SH-SY5Y (cell line): ENCODE data around the gene COX15.

Source experiments
- GATA2 ChIP-seq: IDR thresholded peaks from 2 replicates; pipeline ENCODE4 v1.6.1; 2011; ENCODE audit warnings: mild to moderate bottlenecking, low read depth, low read length
- GATA3 ChIP-seq: IDR thresholded peaks from 2 replicates; pipeline ENCODE4 v1.6.1; 2011; ENCODE audit warnings: low read depth, mild to moderate bottlenecking, low read length, moderate library complexity

DNA sequence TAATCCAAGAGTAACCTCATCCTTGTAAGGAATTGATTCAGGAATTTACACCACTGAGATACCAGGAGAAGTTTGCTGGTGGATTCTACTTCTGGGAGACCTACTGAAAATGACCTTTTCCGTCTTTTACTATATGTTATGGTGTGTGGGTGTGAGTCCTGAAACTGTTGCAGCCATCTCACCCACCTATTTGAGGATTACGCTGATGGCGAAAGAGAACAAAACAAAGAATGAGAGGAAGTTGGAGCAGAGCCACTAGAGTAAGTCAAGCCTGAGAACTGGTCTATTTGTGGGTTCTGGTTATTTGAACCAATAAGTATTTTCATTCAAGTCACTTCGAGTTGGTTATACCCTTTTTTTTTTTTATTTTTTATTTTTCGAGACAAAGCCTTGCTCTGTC is 37.8 kb upstream of the COX15 start:
- TF ChIP-seq GATA2 (no peak), GATA3 (no peak)
